ENCODE measurements around the gene ZNF609.

DNA sequence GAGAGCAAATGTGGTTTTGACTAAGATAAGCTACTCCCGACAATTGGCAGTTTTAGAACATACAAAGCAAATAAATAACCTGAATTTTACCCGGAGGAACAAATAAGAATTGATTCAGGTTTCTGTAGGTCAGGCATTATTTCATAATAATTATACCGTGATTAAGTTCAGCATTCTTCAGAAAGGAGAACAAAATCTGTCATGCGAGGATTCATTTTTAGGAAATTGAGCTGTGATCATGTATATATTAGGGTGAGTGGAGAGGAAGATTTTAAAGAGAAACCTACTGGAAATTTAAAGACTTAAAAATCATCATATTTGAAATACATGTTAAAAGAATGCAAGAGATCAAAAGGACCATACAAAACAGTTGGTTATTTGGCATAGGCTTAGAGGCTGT lies 20.5 kb downstream of the ZNF609 start:
- TF ChIP-seq POLR2A (IDR thresholded peaks at IDR 0.05; ENCODE audit: low read length) (no peak), SMC3 (IDR thresholded peaks at IDR 0.05) (no peak), RNF2 (IDR thresholded peaks at IDR 0.05; ENCODE audit: borderline replicate concordance, low read depth) (no peak)

Data from A549 (cell line).